Karpas-422 (cell line): Measurements from ENCODE around the gene CAPN14. TPM values are rescaled to one million over a fixed set of nuclear protein-coding genes. Genes with fewer than 3 reads are reported as not detected.

Experiments
- DNase-seq: peaks from one replicate; pipeline ENCODE4 v3.0.0-alpha.2; 2015
- H2AFZ ChIP-seq: fragments of 200-600 bp; sonication (generic); 2 replicates; pipeline ENCODE4 v1.6.1; 2014; ENCODE audit warnings: antibody characterized with exemption, low read length, mixed read lengths
- H3K27ac ChIP-seq: fragments of 200-600 bp; sonication (generic); 2 replicates; pipeline ENCODE4 v1.5.1; 2014; ENCODE audit warnings: mild to moderate bottlenecking, low read length, moderate library complexity
- H3K27me3 ChIP-seq: fragments of 200-600 bp; sonication (generic); 2 replicates; pipeline ENCODE4 v1.6.1; 2014; ENCODE audit warnings: low read length, mixed read lengths
- H3K36me3 ChIP-seq: fragments of 200-600 bp; sonication (generic); 2 replicates; pipeline ENCODE4 v1.6.1; 2014; ENCODE audit warnings: low read length, mixed read lengths; ENCODE audit not compliant: insufficient read depth
- H3K4me1 ChIP-seq: fragments of 200-600 bp; sonication (generic); 2 replicates; pipeline ENCODE4 v1.6.1; 2014; ENCODE audit warnings: mild to moderate bottlenecking, low read length, mixed read lengths
- H3K4me2 ChIP-seq: fragments of 200-600 bp; sonication (generic); 2 replicates; pipeline ENCODE4 v1.6.1; 2014; ENCODE audit warnings: low read length, low read depth, mild to moderate bottlenecking; ENCODE audit not compliant: poor library complexity, severe bottlenecking
- H3K4me3 ChIP-seq: fragments of 200-600 bp; sonication (generic); 2 replicates; pipeline ENCODE4 v1.5.1; 2014; ENCODE audit warnings: mild to moderate bottlenecking, antibody characterized with exemption, low read length, mixed read lengths
- H3K79me2 ChIP-seq: fragments of 200-600 bp; sonication (generic); 2 replicates; pipeline ENCODE4 v1.6.1; 2014; ENCODE audit warnings: mild to moderate bottlenecking, low read length, mixed read lengths
- H3K9ac ChIP-seq: fragments of 200-600 bp; sonication (generic); 2 replicates; pipeline ENCODE4 v1.6.0; 2014; ENCODE audit warnings: low read length
- H3K9me2 ChIP-seq: fragments of 200-600 bp; sonication (generic), shearing (Covaris generic); replicated peaks from 2 replicates; pipeline ENCODE4 v1.6.0; 2014; ENCODE audit warnings: mild to moderate bottlenecking, low read length, moderate library complexity; ENCODE audit not compliant: insufficient read depth
- H3K9me3 ChIP-seq: fragments of 300-700, 200-600 bp; sonication (generic); 2 replicates; pipeline ENCODE4 v1.6.1; 2014; ENCODE audit warnings: low read length, mixed read lengths
- H4K20me1 ChIP-seq: fragments of 200-600 bp; sonication (generic); 2 replicates; pipeline ENCODE4 v1.6.1; 2014; ENCODE audit warnings: mild to moderate bottlenecking, antibody characterized with exemption, low read length, low read depth; ENCODE audit not compliant: insufficient read depth
- small RNA-seq: library from RNA; depleted of rRNA; stranded (forward); fragments of <200 nt; gene quantifications from one replicate; pipeline ENCODE3, GENCODE V24; 2014
- total RNA-seq: library from RNA; depleted of rRNA; stranded (reverse); fragments of >200 nt; shearing (Covaris generic); gene quantifications from 2 replicates; pipeline ENCODE4 v1.2.3, GENCODE V29; 2014; ENCODE audit warnings: low replicate concordance; rRNA removed

The CAPN14 gene
- total RNA-seq, 1 experiment from 2014 or later: 2.0 TPM

- no peaks in the 10 kb centered on the region for H3K36me3 ChIP-seq
- H3K4me3 ChIP-seq: no peak overlapping the region
- no peak overlapping the region for H3K4me2 ChIP-seq
- no peaks in the 10 kb centered on the region for H3K79me2 ChIP-seq
- H3K9ac ChIP-seq: no peak overlapping the region
- H3K4me1 ChIP-seq: no peaks in the 10 kb centered on the region
- H3K9me3 ChIP-seq: no peaks in the 10 kb centered on the region
- H4K20me1 ChIP-seq: no peaks in the 10 kb centered on the region
- no peak overlapping the region for H3K27ac ChIP-seq
- H3K27me3 ChIP-seq: no peaks in the 10 kb centered on the region
- DNase-seq: no peak
- H2AFZ ChIP-seq: no peak overlapping the region
- H3K9me2 ChIP-seq: no peaks in the 10 kb centered on the region
Measured at GRCh38 chr2:31124904-31125303, 92.4 kb downstream of the CAPN14 start.

Small RNA genes within 50 kb of the gene (small RNA-seq; reads per million reads assigned to genes)
- not detected for gene RNA5SP90

Other genes with a start within 250 kb of the CAPN14 start
- gene GALNT14, start 79.1 kb downstream of the CAPN14 start, total RNA-seq: 1.6 and 1.7 TPM in 2 replicates
- gene EHD3, start 16.6 kb upstream of the CAPN14 start, total RNA-seq: 152 and 200 TPM in 2 replicates
- gene XDH, start 197.2 kb upstream of the CAPN14 start, total RNA-seq: not detected in 2 replicates